ENCODE results near the gene ANO8. TPM values are rescaled to one million over a fixed set of nuclear protein-coding genes. Genes with fewer than 3 reads are reported as not detected.

Gene ANO8
- total RNA-seq, 1 experiment from 2014 or later, result 18.6 TPM

DNA sequence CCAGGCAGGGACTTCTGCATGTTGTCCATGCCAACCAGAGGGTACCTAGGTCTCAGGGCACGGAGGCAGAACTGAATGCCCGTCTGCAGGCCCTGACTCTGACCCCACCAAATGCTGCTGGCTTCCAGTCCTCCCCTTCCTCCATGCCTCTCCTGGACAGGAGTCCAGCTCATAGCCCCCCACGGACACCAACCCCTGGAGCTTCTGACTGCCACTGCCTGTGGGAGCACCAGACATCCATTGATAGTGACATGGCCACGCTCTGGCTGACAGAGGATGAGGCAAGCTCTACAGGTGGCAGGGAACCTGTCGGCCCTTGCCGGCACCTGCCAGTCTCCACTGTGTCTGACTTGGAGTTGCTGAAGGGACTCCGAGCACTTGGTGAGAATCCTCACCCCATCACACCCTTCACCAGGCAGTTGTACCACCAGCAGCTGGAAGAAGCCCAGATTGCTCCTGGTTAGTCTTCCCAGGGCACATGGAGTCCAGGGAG, 51.1 kb downstream of the ANO8 start:
- Histone ChIP-seq H3K4me3 (ENCODE audit: low read depth, low read length, poor library complexity, severe bottlenecking) (no peak overlapping the region), H3K36me3 (ENCODE audit: insufficient read depth, low read length, poor library complexity, severe bottlenecking) (no peaks in the 10 kb centered on the region), H3K9me3 (ENCODE audit: low read depth, low read length, poor library complexity, severe bottlenecking) (no peaks in the 10 kb centered on the region), H3K27ac (ENCODE audit: low read depth, low read length, poor library complexity, severe bottlenecking) (no peak overlapping the region), H3K27me3 (replicated peaks; ENCODE audit: insufficient read depth, low read depth, low read length, poor library complexity) (no peaks in the 10 kb centered on the region), H3K4me1 (ENCODE audit: insufficient read depth, low read length, poor library complexity, severe bottlenecking) (peaks cover 4% of the 10 kb centered on the region)
- no peak for DNase-seq (ENCODE audit: low spot score)
- ChIA-PET POLR2A (ENCODE audit: low non-redundant PET) (no interaction called here), CTCF (interaction anchor here (0.5 kb wide), 1 partner anchor 62 kb away, joined by 5 read pairs; no protein-coding TSS in a partner anchor)
- BruUV-seq (replicated peaks), result no TSS peak
- intact Hi-C loops (cut with micrococcal nuclease; ENCODE audit: unreplicated experiment), result loop anchor here (2.0 to 10.0 kb wide), 3 partner anchors 79 to 509 kb away; no protein-coding TSS in a partner anchor
- TF ChIP-seq EZH2 (IDR thresholded peaks at IDR 0.05; ENCODE audit: borderline replicate concordance, low read depth, low read length, poor library complexity, severe bottlenecking), result no peak
- TF ChIP-seq, protein P1, sequence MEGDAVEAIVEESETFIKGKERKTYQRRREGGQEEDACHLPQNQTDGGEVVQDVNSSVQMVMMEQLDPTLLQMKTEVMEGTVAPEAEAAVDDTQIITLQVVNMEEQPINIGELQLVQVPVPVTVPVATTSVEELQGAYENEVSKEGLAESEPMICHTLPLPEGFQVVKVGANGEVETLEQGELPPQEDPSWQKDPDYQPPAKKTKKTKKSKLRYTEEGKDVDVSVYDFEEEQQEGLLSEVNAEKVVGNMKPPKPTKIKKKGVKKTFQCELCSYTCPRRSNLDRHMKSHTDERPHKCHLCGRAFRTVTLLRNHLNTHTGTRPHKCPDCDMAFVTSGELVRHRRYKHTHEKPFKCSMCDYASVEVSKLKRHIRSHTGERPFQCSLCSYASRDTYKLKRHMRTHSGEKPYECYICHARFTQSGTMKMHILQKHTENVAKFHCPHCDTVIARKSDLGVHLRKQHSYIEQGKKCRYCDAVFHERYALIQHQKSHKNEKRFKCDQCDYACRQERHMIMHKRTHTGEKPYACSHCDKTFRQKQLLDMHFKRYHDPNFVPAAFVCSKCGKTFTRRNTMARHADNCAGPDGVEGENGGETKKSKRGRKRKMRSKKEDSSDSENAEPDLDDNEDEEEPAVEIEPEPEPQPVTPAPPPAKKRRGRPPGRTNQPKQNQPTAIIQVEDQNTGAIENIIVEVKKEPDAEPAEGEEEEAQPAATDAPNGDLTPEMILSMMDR (conservative IDR thresholded peaks at IDR 0.05; ENCODE audit: low read depth, low read length), result no peak

DNA sequence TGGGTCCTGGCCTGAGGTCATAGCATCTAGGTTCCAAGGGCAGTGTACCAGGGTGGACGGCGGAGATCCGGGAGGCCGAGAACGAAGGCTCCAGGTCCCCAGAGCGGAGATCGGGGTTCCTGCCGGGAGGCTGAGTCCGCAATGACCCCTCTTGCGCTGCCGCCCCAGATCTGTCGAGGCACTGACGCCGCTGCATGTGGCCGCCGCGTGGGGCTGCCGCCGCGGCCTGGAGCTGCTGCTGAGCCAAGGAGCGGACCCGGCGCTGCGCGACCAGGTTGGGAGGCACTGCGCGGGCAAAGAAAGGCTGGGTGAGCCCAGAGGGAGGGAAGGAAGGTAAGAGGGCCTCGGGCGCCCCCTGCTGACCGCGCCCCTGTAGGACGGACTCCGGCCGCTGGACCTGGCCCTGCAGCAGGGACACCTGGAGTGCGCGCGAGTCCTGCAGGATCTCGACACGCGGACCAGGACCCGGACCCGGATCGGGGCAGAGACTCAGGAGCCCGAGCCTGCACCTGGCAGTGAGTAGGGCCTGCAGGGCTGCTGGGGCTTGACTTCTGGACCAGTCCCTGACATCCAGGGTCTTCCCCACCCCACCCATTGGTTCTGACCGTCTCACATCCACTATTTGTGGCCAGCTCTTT, 52.0 kb downstream of the ANO8 start:
- no peaks in the 10 kb centered on the region for H3K9me3 ChIP-seq (ENCODE audit: low read depth, low read length, poor library complexity, severe bottlenecking)
- TF ChIP-seq, protein P1 (conservative IDR thresholded peaks at IDR 0.05; ENCODE audit: low read depth, low read length), result peak; percentile 93
- TF ChIP-seq EZH2 (IDR thresholded peaks at IDR 0.05; ENCODE audit: borderline replicate concordance, low read depth, low read length, poor library complexity, severe bottlenecking), result no peak
- intact Hi-C loops (cut with micrococcal nuclease; ENCODE audit: unreplicated experiment), result loop anchor here (2.0 to 10.0 kb wide), 3 partner anchors 78 to 508 kb away; no protein-coding TSS in a partner anchor
- ChIA-PET POLR2A (ENCODE audit: low non-redundant PET) (no interaction called here), CTCF (interaction anchor here (0.6 kb wide), 1 partner anchor 570 kb away, joined by 6 read pairs; no protein-coding TSS in a partner anchor)
- DNase-seq (ENCODE audit: low spot score), result peak; percentile 89
- H3K36me3 ChIP-seq (ENCODE audit: insufficient read depth, low read length, poor library complexity, severe bottlenecking), result no peaks in the 10 kb centered on the region
- peak overlapping the region; percentile 55 for H3K4me3 ChIP-seq (ENCODE audit: low read depth, low read length, poor library complexity, severe bottlenecking)
- H3K27ac ChIP-seq (ENCODE audit: low read depth, low read length, poor library complexity, severe bottlenecking), result peak overlapping the region; percentile 29
- H3K27me3 ChIP-seq (replicated peaks; ENCODE audit: insufficient read depth, low read depth, low read length, poor library complexity), result no peaks in the 10 kb centered on the region
- no TSS peak for BruUV-seq (replicated peaks)
- peaks cover 4% of the 10 kb centered on the region for H3K4me1 ChIP-seq (ENCODE audit: insufficient read depth, low read length, poor library complexity, severe bottlenecking)

DNA sequence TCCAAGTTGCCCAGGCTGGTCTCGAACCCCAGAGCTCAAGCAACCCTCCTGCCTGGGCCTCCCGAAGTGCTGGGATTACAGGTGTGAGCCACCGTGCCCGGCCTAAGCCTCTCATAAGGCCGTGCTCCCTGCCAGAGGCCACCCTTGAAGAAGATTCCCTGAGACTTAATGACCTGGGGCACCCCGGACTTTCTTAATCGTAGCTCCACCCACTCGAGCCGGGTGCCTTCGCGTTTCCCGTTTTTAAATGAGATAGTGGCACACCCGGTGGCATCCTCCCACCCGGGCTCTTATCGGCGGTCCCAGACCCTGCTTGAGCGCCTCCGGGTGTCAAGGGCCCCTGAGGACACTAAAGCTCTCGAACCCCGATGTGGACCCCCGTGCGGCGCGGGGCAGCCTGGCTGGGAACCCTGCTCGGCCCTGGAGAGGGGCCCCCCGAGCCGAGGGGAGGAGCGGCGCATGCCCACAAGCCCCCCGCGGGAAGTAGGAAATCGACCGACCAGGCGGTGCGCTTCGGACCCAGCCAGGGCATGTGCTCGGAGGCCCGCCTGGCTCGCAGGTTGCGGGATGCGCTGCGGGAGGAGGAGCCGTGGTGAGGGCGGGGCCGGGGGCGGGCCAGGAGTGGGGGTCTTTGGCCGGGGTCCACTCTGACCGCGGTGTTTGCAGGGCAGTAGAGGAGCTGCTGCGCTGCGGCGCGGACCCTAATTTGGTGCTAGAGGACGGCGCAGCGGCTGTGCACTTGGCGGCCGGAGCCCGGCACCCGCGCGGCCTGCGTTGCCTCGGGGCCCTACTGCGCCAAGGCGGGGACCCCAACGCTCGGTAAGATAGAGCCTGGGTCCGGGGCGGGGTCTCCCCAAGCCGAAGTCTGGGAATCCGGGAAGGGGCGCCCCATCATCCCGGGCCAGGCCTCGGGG, 53.0 kb downstream of the ANO8 start, which contains the start of gene ANKLE1:
Gene ANKLE1, plus strand, starts transcription at position 511 of the 914 bp plus-strand sequence. Its CDS starts 20 bp downstream, at position 531.
- ChIA-PET CTCF (interaction anchor here (0.6 kb wide), 1 partner anchor 569 kb away, joined by 6 read pairs; no protein-coding TSS in a partner anchor), POLR2A (ENCODE audit: low non-redundant PET) (no interaction called here)
- intact Hi-C loops (cut with micrococcal nuclease; ENCODE audit: unreplicated experiment), result loop anchor here (2.0 to 10.0 kb wide), 3 partner anchors 77 to 507 kb away; no protein-coding TSS in a partner anchor
- TF ChIP-seq, protein P1 (conservative IDR thresholded peaks at IDR 0.05; ENCODE audit: low read depth, low read length), result no peak
- no peak for TF ChIP-seq EZH2 (IDR thresholded peaks at IDR 0.05; ENCODE audit: borderline replicate concordance, low read depth, low read length, poor library complexity, severe bottlenecking)
- no TSS peak for BruUV-seq (replicated peaks)
- peak within 1 kb of the TSS; percentile 55 for H3K4me3 ChIP-seq (ENCODE audit: low read depth, low read length, poor library complexity, severe bottlenecking)
- peak; percentile 73 for DNase-seq (ENCODE audit: low spot score)
- H3K27me3 ChIP-seq (replicated peaks; ENCODE audit: insufficient read depth, low read depth, low read length, poor library complexity), result no peaks in the 10 kb centered on the region
- H3K36me3 ChIP-seq (ENCODE audit: insufficient read depth, low read length, poor library complexity, severe bottlenecking), result peaks cover 4% of the 10 kb centered on the region
- H3K9me3 ChIP-seq (ENCODE audit: low read depth, low read length, poor library complexity, severe bottlenecking), result no peaks in the 10 kb centered on the region
- H3K27ac ChIP-seq (ENCODE audit: low read depth, low read length, poor library complexity, severe bottlenecking), result peak within 1 kb of the TSS; percentile 29
- peaks cover 4% of the 10 kb centered on the region for H3K4me1 ChIP-seq (ENCODE audit: insufficient read depth, low read length, poor library complexity, severe bottlenecking)
